ENCODE results near the gene FTH1.

Gene FTH1

DNA sequence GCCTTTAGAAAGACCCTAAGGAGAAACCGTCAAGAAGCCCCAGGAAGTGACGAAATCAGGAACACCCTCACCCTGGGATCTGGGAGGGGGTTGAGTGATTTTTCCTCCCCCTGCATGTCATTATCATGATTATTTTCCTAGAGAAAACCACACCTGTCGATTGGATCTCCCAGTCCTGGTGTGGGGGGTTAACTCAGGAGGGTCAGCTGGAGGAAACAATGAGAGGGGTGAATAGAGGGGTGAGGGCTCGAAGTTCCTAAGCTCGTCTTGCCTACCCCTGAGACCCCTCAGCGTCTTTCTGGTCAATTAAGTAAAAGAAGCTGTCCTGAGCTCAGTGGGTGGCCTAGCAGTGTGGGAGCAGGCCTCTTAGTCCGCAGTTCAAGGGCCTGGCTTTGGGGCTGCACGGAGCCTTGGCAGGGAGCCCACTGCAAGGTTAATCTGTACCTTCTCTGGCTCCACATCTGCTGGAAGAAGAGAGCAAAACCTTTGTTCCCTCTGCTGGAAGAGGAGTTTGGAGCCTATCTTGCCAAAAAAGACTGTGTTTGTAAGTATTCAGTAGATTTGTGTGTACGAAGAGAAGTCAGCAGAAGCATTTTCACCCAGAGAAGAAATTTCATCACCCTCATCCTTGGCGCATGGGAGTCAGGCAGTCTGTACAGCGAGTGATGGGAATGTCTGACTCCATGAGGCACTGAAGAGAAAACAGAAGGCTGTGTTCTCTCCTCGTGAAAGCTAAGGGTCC, 34.2 kb upstream of the FTH1 start:
- Histone ChIP-seq H3K4me3 (ENCODE audit: low read depth, low read length) (no peak overlapping the region), H3K9me3 (ENCODE audit: control insufficient read depth, low read length) (no peaks in the 10 kb centered on the region), H3K79me2 (no peaks in the 10 kb centered on the region), H3K9ac (no peak overlapping the region), H2AFZ (no peak overlapping the region), H3K36me3 (ENCODE audit: control insufficient read depth, insufficient read depth, low read length) (no peaks in the 10 kb centered on the region), H3K27ac (no peak overlapping the region), H3K4me2 (ENCODE audit: low read length) (no peak overlapping the region), H3K27me3 (ENCODE audit: control insufficient read depth, insufficient read depth, low read length) (no peaks in the 10 kb centered on the region), H3K4me1 (no peaks in the 10 kb centered on the region)
- TF ChIP-seq, protein P1, sequence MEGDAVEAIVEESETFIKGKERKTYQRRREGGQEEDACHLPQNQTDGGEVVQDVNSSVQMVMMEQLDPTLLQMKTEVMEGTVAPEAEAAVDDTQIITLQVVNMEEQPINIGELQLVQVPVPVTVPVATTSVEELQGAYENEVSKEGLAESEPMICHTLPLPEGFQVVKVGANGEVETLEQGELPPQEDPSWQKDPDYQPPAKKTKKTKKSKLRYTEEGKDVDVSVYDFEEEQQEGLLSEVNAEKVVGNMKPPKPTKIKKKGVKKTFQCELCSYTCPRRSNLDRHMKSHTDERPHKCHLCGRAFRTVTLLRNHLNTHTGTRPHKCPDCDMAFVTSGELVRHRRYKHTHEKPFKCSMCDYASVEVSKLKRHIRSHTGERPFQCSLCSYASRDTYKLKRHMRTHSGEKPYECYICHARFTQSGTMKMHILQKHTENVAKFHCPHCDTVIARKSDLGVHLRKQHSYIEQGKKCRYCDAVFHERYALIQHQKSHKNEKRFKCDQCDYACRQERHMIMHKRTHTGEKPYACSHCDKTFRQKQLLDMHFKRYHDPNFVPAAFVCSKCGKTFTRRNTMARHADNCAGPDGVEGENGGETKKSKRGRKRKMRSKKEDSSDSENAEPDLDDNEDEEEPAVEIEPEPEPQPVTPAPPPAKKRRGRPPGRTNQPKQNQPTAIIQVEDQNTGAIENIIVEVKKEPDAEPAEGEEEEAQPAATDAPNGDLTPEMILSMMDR (IDR thresholded peaks at IDR 0.05), result no peak

DNA sequence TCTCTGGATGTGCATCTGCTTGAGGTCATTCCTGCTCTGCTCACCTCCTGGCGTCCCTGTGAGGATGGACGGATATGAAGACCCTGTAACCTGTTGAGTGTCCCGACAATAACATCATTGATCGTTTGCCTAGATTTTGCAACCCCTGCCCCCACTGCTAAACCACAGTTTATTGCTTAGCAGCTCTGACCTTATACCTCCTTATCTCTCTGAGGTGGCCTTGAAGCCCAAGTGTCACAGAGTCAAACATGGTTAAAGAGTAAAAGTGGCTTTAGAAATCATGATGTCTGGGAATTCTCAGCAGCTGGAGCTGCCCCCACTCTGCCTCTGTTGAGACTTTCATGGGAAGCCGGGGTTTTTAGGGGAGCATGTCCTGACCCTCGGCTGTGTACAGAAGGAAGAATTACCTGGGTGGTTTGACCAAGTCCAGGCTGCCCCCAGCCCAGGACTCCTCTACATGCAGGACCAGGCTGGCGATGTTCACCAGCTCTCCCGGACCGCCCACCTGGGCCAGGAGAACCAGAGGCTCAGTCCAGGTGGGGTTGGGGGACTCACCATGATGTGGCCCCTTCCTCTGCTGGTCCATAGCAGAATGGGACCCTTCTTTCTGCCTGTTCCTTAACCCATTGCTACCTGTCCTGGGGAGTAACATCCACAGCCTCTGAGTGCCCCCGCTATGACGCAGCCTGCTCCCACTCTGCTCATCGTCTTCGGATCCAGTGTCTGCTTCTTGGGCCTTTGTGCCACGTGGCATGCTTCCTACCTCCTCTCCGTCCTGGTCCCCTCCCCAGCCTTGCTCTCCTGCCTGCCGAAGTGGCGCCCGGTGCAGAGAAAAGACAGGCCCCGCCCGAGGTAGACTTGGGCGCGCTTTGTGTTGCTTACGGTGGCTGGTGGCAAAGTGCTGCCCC, 33.4 kb upstream of the FTH1 start:
- Histone ChIP-seq H3K4me1 (no peaks in the 10 kb centered on the region), H3K4me3 (ENCODE audit: low read depth, low read length) (no peak overlapping the region), H3K79me2 (no peaks in the 10 kb centered on the region), H3K36me3 (ENCODE audit: control insufficient read depth, insufficient read depth, low read length) (no peaks in the 10 kb centered on the region), H2AFZ (no peak overlapping the region), H3K9ac (no peak overlapping the region), H3K9me3 (ENCODE audit: control insufficient read depth, low read length) (no peaks in the 10 kb centered on the region), H3K27me3 (ENCODE audit: control insufficient read depth, insufficient read depth, low read length) (no peaks in the 10 kb centered on the region), H3K4me2 (ENCODE audit: low read length) (no peak overlapping the region), H3K27ac (no peak overlapping the region)
- TF ChIP-seq, protein P1 (IDR thresholded peaks at IDR 0.05), result no peak

DNA sequence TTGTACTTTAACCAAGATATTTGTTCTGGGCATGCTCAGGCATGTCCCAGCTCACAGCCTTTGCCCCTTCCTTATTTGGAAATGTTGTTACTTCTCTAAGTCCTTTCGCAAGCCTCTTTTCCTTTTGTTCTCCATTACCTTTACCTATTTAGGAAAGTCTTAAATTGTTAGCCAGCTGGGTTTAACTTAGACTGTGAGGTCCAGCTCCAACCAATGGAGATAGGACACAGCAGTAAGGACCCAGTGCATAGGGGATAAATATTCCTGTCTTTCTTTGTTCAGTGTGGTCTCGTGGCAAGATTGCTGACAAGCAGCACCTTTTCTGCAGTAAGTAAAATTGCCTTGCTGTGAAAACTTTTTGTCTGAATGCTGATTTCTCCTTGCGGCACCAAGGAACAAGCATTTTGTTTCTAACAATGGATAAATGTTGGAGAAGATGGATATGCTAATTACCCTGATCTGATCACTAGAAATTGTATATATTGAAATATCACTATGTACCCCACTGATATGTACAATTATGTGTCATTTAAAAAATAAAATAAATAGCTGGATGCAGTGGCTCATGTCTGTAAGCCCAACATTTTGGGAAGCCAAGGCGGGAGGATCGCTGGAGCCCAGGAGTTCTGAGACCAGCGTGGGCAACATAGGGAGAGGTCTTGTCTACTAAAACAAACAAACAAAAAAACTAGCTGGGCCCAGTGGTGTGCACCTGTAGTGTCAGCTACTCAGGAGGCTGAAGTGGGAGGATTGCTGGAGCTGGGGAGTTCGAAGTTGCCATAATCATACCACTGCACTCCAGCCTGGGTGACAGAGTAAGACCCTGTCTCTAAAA, 31.9 kb upstream of the FTH1 start:
- Histone ChIP-seq H3K36me3 (ENCODE audit: control insufficient read depth, insufficient read depth, low read length) (no peaks in the 10 kb centered on the region), H2AFZ (no peak overlapping the region), H3K4me2 (ENCODE audit: low read length) (no peak overlapping the region), H3K9me3 (ENCODE audit: control insufficient read depth, low read length) (no peaks in the 10 kb centered on the region), H3K4me3 (ENCODE audit: low read depth, low read length) (no peak overlapping the region), H3K27ac (no peak overlapping the region), H3K9ac (no peak overlapping the region), H3K79me2 (no peaks in the 10 kb centered on the region), H3K27me3 (ENCODE audit: control insufficient read depth, insufficient read depth, low read length) (no peaks in the 10 kb centered on the region), H3K4me1 (no peaks in the 10 kb centered on the region)
- TF ChIP-seq, protein P1 (IDR thresholded peaks at IDR 0.05), result no peak

DNA sequence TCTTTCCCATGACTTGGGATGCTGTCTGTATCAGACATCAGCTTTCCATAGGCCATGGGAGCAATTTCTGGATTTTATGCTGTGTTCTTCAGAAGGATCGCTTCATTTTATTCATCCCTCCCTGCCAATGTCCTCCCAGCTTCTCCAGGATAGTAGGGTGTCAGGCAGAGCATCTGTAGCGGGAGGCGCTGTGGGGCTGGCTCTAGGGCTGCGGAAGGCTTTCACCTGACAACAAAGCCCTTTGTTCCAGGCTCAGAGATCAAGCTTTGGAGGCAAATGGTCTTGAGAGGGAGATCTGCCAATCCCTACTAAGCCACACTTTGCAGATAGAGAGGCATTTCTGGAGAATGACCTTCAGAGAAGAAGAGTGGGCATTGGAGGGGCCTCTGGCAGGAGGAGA, 29.5 kb upstream of the FTH1 start:
- H3K4me3 ChIP-seq (ENCODE audit: low read depth, low read length), result no peak overlapping the region
- H3K4me1 ChIP-seq, result no peaks in the 10 kb centered on the region
- H3K4me2 ChIP-seq (ENCODE audit: low read length), result no peak overlapping the region
- no peaks in the 10 kb centered on the region for H3K9me3 ChIP-seq (ENCODE audit: control insufficient read depth, low read length)
- H3K27ac ChIP-seq, result no peak overlapping the region
- no peaks in the 10 kb centered on the region for H3K79me2 ChIP-seq
- TF ChIP-seq, protein P1 (IDR thresholded peaks at IDR 0.05), result no peak
- H3K36me3 ChIP-seq (ENCODE audit: control insufficient read depth, insufficient read depth, low read length), result no peaks in the 10 kb centered on the region
- H3K9ac ChIP-seq, result no peak overlapping the region
- H2AFZ ChIP-seq, result no peak overlapping the region
- no peaks in the 10 kb centered on the region for H3K27me3 ChIP-seq (ENCODE audit: control insufficient read depth, insufficient read depth, low read length)

All from parathyroid adenoma (tissue), 2 donors.